Left renal pelvis (tissue), 4 donors: ENCODE results near the gene TFB2M. TPM values are rescaled to one million over a fixed set of nuclear protein-coding genes. Genes with fewer than 3 reads are reported as not detected.
"Not testable (repeated sequence)": the region's sequence is repeated elsewhere in the genome, so short reads cannot be mapped to it uniquely, and the experiment has no call there.

Experiments
- DNase-seq, 4 donors: peaks; one replicate each; pipeline ENCODE4 v3.0.0-alpha.2; 2013; ENCODE audit warnings: low read depth in 4 of 4, low spot score in 3 of 4
- polyA plus RNA-seq, 4 donors: library from polyadenylated mRNA; unstranded; fragments of 120-200 nt; gene quantifications; one replicate each; pipeline ENCODE4 v1.2.1, GENCODE V29; 2013; ENCODE audit not compliant: insufficient read length in 4 of 4

The TFB2M gene
- polyA plus RNA-seq, 4 donors = 15.4 to 21.3 (median 20.9) TPM

DNA sequence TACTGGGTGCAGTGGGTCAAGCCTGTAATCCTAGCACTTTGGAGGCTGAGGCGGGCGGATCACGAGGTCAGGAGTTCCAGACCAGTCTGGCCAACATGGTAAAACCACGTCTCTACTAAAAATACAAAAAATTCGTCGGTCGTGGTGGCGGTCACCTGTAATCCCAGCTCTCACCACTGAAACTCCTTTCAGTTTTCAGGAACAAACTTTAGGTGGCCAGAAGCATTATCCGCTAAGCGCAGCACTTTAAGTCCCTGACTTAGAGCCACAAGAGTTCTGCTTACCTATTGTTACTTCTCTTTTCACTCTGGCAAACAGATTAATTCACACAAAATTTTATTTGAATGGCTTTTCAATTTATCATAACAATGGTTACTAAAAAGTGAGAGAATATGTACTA, 5.2 kb downstream of the TFB2M start:
- not testable (repeated sequence) for DNase-seq

DNA sequence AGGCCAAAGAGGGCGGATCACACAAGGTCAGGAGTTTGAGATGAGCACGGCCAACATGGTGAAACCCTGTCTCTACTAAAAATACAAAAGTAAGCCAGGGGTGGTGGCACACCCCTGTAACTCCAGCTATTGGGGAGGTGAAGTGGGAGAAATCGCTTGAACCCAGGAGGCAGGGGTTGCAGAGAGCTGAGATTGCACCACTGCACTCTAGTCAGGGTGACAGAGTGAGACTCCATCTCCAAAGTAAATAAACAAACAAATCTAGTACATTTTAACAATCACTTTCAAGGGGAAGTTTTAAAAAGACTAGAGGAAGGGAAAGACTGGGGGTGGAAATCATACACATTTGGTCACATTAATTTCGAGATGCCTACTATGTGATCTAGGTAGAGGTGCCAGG, 6.8 kb downstream of the TFB2M start:
- no peak for DNase-seq

DNA sequence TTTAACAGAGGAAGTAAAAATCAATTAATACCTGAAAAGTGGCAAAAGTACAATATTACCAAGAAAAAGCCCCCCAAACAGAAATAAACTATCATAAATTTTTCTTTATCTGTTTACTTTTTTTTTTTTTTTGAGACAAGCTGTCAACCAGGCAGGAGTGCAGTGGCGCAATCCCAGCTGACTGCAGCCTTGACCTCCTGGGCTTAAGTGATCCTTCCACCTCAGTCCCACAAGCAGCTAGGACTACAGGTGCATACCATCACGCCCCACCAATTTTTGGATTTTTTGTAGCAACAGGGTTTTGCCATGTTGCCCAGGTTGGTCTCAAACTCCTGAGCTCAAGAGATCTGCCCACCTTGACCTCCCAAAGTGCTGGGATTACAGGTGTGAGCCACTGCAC, 8.0 kb downstream of the TFB2M start:
- DNase-seq = no peak

DNA sequence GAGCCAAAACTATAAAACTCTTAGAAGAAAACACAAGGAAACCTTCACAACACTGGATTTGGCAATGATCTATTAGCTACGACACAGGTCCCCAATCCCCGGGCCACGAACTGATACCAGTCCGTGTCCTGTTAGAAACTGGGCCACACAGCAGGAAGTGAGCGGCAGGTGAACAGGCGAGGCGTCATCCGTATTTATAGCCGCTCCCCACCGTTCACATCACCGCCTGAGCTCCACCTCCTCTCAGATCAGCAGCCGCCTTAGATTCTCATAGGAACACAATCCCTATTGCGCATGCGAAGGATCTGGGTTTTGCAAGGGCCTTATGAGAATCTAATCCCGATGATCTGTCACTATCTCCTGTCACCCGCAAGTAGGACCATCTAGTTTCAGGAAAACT, 11.9 kb downstream of the TFB2M start:
- DNase-seq = no peak

DNA sequence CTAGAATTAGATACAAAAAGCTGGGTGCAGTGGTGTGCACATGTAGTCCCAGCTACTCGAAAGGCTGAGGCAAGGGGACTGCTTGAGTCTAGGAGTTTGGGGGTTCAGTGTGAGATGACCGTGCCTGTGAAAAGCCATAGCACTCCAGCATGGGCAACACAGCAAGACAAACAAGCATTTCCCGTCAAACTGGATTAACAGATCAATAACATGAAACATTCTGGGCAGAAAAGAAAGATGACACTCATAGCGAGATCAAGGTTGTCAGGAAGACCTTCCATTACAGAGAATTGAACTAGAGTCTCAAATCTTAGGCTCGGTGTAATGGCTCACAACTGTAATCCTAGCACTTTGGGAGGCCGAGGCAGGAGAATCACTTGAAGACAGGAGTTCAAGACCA, 14.0 kb downstream of the TFB2M start:
- no peak for DNase-seq

DNA sequence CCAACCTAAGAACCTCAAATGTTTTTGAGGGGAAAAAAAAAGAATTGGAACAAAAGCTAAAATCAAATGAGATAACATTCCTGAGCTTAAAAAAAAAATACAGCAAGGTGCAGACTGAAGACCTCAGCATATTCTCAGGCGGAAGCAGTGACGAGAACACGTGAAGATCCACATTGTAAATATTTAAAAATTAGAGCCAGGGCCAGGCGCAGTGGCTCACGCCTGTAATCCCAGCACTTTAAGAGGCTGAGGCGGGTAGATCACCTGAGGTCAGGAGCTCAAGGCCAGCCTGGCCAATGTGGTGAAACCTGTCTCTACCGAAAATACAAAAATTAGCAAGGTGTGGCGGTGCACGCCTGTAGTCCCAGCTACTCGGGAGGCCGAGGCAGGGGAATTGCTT, 15.7 kb downstream of the TFB2M start:
- DNase-seq = no peak

DNA sequence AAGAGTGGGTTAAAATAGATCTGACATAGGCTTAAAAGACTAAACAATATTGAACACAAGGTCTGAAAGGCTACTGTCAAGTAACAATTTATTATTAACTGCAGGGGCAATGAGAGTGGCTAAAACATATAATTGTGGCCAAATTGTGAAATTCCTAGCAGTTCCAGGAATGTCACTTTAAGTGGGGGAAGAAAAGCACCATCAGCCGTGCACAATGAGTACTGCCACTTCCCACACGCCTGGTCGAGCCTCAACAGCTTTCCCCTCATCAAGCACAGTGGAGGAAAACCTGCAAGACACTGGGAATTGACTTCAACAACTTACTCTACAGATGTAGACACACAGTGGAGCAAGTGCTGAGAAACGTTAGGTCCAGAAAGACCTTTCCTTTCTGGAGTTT, 16.4 kb downstream of the TFB2M start:
- DNase-seq = no peak

DNA sequence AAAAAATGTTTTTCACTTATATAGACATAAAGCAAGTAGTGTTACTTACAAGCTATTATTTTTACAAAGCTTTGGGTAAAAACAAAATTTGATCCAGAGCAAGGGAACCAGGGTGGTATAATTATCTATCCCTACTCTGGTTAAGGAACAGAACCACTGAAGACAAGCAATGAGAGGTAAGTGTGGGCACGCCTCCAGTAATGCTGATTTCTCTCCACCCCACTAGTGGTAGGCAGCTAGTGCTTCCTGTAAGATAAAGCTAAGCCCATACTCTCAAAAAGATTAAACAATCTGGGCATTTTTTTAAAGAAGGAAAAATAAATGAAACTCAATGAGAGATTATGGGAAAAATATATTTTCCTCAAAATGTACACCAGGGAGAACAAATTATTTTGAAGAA, 22.1 kb downstream of the TFB2M start:
- DNase-seq = no peak

DNA sequence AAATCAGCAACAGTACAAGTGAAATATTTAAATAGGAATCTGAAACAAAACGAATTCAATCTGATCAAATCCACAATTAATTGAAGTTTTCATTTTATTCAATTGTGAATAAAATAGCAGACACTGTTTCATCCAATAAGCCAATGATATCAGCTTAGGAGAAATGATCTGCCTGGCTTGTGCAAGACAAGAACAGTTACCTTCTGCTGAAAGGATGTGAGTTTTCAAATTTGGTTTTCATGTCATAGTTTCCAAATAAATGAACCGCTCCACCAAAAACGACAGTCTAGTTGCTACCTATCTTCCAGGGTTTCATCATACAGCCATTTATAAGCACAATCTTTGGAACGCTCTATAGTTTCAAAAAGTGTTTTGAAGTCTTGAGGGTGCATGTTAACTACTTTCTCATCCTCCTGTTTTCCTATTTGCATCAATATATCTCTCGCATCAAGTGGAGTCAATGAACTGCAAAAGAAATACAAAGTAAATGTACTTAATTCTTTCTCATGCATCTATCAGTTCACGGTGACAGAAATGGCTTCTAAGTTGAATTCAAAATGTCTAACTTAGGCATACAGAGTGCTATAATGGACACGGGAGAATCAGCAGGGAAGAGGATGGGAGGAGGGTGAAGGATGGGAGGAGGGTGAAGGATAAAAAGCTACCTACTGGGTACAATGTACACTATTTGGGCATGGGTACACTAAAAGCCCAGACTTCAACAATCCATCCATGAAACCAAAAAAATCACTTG, 25.1 kb downstream of the TFB2M start:
- no peak for DNase-seq

DNA sequence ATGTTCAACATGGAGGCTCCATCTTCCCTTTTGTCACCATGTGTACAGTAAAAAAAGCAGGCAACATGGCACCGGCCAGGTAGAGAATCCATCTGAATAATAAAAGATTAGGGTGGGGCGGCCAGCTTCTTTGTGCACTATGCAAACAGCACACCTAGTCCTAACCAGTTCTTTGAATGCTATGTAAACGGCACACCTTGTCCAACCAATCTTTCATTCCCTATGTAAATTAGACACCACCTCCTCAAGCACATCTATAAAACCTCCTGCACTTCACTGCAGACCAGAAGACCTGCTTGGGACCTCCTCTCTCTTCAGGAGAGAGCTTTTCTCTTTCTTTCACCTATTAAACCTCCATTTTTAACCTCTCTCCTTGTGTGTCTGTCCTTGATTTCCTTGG, 28.2 kb downstream of the TFB2M start:
- DNase-seq = no peak

DNA sequence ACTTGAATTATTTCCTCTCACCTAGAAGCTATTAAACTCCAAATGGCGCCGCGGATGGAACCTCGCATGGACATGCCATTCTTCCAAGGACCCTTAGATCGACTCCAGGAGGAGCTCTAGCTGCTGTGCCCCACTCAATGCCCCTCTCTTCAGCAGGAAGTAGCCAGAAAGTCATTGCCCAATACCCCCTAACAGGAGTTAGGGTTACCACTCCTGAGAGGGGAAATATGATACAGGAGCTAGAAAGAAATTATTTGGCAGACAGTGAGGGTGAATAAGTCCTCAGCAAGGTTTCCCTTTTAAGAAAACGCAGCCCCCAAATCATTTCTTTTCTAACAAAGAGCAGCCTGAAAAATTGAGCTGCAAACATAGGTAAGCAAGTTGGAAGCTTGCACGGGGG, 28.6 kb downstream of the TFB2M start:
- DNase-seq = no peak

DNA sequence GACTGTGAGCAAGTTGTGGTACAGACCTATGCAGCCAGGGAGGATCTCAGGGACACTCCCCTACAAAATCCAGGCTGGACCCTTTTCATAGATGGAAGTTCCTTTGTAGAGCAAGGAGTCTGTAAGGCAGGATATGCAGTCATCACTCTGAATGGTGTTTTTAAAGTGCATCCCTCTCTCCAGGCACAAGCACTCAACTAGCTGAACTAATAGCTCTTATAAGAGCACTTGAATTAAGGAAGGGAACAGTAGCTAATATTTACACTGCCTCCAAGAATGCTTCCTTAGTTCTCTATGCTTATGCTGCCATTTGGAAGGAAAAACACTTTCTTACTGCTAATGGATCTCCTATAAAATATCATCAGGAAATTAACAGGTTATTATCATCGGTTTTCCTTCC, 31.9 kb downstream of the TFB2M start:
- DNase-seq = no peak

DNA sequence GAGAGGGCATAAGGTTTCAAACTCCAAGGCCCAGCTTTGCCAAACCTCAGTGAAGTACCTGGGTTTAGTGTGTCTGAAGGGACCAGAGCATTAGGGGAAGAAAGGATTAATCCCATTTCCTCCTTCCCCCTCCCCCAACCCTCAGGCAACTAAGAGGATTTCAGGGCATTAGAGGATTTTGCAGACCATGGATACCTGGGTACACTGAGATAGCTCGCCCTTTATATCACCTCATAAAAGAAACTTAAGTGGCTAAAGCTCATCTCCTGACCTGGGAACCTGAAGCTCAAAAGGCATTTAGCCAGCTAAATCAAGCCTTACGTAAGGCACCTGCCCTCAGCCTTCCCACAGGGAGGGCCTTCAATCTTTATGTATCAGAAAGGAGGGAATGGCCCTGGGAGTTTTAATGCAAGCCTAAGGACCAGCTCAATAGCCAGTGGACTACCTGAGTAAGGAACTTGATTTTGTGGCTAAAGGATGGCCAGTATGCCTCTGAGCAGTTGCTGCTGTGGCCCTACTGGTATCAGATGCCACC, 32.6 kb downstream of the TFB2M start:
- DNase-seq = no peak

DNA sequence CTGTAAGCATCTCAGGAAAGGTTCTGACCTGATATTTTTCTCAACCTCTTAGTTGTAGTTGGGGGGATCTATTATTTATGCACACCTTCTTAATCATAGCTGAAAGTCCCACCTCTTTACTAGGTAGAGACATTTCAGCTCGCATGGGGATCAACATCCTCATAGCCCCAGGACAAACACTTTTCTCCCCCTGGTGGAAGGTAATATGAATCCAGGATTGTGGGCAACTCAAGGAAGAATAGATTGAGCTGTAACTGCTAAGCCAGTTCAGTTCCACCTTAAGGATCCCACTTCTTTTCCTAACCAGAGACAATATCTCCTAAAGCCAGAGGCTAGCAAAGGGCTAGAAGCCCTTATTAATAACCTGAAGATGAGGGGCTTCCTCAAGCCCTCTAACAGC, 33.5 kb downstream of the TFB2M start:
- no peak for DNase-seq

DNA sequence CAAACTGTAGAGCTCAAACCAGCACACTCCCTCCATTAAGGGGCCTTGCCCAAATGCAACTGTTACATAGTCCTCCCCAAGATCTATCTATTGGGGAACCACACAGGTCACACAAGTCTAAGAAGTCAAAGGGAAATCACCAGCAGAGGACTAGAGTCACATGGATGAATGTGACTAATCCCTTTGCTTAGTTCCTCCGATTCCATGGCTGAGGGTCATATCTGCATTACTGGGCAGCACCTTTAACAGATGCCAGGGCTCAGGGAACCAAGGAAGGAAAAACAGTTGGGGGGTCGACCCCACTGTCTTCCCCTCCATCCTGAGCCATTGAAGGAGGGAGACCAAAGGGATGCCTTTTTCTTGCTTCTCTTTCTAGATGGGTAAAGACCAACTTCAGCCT, 35.6 kb downstream of the TFB2M start:
- no peak for DNase-seq

DNA sequence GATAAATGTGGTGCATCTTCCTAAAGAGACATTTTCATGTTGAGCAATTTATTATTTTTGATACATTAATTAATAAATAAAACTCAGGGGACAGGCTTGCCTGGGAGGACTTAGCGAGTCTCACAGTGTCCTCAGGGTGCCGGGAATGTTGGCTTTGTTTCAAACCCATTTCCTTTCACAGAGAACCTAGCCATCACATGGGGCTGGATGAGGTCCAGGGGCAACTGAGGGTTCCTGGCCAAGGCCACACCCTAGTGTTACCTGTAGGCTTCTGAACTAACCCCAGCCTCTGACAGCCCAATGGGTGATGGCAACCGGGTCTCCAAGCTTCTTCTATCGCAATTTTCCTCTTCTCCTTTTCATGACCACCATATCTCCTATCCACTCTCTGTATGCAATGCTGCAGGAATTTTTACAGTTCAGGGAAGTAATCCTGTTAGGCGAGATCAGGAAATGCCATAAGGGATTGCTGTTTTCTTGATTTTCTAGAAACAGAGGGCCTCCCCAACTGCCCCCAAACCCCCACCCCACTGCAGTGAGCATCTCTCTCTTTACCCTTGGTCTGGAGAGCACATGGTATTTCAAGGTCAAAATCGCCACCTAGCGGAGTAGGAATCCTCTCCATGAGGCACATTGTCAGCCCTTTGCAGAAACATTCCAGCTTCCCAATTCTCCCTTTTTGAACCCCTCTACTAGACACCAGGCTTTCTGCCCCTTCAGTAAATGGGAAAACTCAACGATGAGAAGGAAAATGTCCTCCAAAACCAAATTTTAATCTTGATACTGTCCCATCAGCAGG, 36.9 kb downstream of the TFB2M start:
- DNase-seq = no peak

DNA sequence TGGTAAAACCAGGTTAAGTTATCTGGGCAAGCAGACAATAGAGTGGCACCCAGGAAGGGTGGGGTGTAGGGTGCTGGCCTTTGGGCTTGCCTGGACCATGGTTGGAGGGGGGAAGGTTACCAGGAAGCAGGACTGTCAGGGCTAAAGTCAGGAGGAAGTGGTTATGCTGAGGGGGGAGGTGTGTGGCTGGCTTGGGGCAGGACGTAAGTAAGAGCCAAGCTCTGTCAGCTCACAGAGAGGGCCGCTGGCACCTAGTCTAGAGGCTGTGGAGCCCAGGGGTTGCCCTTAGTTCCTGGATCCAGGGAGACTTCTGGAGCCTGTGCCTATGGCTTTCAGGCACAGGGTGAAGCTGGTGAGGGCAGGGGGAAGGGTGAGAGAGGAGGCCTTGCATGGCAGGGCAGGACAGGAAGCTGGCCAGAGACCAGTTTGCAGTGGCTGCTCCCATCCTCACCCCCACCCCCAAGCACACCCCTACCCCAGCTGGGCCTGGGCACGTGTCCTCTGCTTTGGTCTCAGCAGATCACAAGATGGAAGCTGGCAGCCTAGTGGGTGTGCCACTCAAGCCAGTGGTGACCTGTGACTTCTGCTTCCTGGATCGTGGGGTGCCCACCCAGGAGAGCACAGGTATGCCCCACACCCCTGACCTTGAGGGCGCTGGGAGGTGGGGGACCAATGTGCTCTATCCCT, 38.5 kb downstream of the TFB2M start:
- DNase-seq = no peak

DNA sequence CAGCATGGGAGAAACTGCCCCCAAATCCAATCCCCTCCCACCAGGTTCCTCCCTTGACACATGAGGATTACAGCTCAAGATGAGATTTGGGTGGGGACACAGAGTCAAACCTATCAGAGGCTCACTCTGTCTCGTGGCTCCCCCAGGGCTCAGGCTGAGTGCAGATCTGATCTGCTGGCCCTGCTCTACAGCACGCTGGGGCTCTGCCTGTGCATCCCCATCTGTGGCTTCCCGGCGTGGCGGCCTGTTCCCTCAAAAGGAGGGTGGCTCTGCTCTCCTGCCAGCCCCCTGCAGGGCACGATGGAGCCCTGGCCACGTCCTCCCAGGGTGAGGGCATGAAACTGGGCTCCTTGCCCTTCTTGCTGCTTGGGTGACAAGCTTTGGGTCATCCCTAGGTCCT, 39.1 kb downstream of the TFB2M start:
- DNase-seq = no peak

DNA sequence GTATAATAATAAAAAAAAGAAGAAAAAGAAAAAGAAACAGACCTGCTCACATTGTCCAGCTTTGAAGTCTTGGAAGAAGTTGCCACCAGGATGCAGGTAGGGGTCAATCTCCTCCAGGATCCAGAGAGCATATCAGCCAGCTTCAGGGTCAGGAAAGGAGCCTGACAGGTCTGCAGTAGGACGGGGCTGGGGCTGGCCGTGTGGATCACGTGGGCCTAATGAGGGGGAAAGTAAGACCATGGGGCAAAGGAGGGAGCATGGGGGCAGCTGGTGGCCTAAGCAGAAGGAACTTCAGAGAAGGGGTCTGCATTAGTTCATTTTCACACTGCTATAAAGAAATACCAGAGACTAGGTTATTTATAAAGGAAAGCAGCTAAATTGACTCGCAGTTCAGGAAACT, 39.7 kb downstream of the TFB2M start:
- no peak for DNase-seq

DNA sequence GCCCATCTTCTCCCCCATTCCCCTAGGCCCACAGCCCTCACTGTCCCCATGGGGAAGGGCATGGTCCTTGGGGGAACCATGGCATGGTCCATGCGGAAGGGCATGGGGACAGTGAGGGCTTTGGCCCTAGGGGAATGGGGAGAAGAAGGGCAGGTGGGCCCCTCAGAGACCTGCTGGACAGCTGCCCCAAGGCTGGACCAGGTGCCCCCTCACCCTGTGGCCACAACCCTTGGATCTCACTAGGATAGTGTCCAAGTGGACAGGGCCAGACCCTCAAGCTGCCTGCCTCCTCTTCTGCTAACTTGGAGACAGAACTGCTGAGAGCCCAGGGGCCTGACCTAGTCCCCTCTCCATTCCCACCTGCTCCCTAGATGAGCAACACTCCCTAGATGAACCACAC, 46.5 kb downstream of the TFB2M start:
- no peak for DNase-seq

DNA sequence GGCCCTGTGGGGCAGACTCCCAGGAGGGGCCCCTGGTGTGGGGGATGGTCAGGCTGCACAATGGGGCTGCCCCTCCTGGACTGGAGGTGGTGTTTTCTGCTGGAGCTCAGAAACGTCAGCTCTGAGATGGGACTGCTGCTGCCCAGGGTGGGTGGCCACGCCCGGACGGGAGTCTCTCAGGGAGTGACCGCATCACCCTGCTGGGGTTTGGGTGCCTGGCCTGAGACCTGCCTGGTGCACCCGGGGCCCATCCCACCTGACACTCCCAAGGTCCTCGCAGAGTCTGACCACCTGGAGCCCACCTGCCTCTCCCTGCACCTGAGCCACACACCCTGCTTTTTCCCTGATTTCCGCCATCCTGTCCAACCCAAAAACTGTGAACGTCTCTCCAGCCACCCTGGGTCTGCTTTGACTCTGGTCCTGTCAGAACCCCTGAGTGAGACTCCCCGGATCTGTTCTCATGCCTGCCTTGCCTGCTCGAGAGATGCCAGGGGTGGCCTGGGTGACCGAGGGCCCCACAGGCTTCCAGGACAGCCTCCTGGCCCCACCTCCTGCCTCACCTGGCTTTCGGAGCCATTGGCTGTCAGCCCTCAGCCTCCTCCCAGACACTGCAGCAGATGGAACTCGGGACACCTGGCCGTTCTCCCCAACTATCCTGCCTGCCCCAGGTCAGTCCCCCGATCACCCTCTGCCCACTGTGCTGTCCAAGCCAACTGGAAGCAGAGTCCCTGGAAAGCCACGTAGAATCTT, 47.4 kb downstream of the TFB2M start:
- no peak for DNase-seq
